ACC112 (cell line): Measurements from ENCODE around the gene CDH4.

Source experiments
- H2AFZ ChIP-seq: fragments of 200-600 bp; sonication (generic); one replicate; pipeline ENCODE4 v1.6.0; 2017; ENCODE audit warnings: antibody characterized with exemption, low read length; ENCODE audit not compliant: unreplicated experiment
- H3K27ac ChIP-seq: fragments of 200-600 bp; sonication (generic); 2 replicates; pipeline ENCODE4 v1.5.1; 2014; ENCODE audit warnings: low read depth, mild to moderate bottlenecking, antibody characterized with exemption, low read length, moderate library complexity
- H3K27me3 ChIP-seq: fragments of 200-600 bp; sonication (generic); 2 replicates; pipeline ENCODE4 v1.6.1; 2014; ENCODE audit warnings: mild to moderate bottlenecking, antibody characterized with exemption, low read length, moderate library complexity, mixed read lengths; ENCODE audit not compliant: insufficient read depth
- H3K36me3 ChIP-seq: fragments of 200-600 bp; sonication (generic); 2 replicates; pipeline ENCODE4 v1.6.1; 2016; ENCODE audit warnings: mild to moderate bottlenecking, antibody characterized with exemption, low read length, moderate library complexity, mixed read lengths; ENCODE audit not compliant: insufficient read depth
- H3K4me1 ChIP-seq: fragments of 200-600 bp; sonication (generic); one replicate; pipeline ENCODE4 v1.6.1; 2016; ENCODE audit warnings: low read length, mixed read lengths; ENCODE audit not compliant: insufficient read depth, unreplicated experiment, control insufficient read depth
- H3K4me3 ChIP-seq: fragments of 200-600 bp; sonication (generic); 2 replicates; pipeline ENCODE4 v1.5.1; 2014; ENCODE audit warnings: mild to moderate bottlenecking, low read depth, low read length
- H3K79me2 ChIP-seq: fragments of 200-600 bp; sonication (generic); one replicate; pipeline ENCODE4 v1.6.0; 2016; ENCODE audit warnings: low read length; ENCODE audit not compliant: control insufficient read depth, unreplicated experiment, insufficient read depth

The CDH4 gene

DNA sequence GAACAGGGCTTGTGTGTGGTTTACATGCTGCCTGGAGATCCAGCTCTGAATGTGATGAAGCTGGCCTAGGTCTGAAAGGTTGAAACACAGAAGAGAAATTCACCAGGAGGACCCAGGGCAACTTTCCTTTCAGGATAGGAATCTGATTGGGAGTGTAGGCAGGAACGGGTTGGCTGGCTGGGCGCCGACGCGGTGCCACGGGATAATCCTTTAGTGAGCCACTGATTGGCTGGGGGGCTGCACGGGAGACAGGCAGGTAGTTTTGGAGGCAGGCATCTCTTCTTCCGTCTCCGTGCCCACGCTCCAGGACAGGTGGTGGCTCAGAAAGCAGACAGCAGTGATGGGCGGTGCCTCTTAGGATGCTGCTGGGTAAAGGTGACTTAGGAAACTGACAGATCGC, 294.6 kb downstream of the CDH4 start:
- H3K27me3 ChIP-seq = no peaks in the 10 kb centered on the region

DNA sequence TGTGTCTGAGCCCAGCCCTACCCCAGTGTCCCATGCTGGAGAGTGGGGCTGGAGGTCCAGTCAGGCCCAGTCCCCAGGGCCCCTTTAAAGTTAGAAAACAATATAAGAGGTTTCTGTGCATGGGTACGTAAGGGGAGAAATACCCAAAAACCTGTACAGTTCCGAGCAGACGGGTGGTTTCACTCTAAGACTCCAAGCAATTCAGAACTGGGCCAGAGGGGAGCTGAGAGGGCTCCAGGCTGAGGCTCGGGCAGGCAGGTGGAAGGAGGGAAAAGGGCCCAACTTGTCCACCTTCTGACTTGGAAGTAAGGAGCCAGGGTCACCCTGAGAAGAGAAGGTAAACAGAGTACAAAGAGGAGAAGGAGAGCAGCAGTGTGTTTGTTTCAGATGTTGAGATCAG, 296.0 kb downstream of the CDH4 start:
- Histone ChIP-seq H3K27me3 (no peaks in the 10 kb centered on the region), H3K4me3 (no peak overlapping the region), H3K27ac (no peak overlapping the region), H3K79me2 (no peaks in the 10 kb centered on the region), H3K4me1 (no peaks in the 10 kb centered on the region), H2AFZ (no peak overlapping the region), H3K36me3 (no peaks in the 10 kb centered on the region)

More for the DNA sequence above, 294.6 kb downstream of the CDH4 start:
- no peaks in the 10 kb centered on the region for H3K4me1 ChIP-seq
- H3K79me2 ChIP-seq = no peaks in the 10 kb centered on the region
- no peaks in the 10 kb centered on the region for H3K36me3 ChIP-seq
- no peak overlapping the region for H3K4me3 ChIP-seq
- H3K27ac ChIP-seq = no peak overlapping the region
- H2AFZ ChIP-seq = no peak overlapping the region

DNA sequence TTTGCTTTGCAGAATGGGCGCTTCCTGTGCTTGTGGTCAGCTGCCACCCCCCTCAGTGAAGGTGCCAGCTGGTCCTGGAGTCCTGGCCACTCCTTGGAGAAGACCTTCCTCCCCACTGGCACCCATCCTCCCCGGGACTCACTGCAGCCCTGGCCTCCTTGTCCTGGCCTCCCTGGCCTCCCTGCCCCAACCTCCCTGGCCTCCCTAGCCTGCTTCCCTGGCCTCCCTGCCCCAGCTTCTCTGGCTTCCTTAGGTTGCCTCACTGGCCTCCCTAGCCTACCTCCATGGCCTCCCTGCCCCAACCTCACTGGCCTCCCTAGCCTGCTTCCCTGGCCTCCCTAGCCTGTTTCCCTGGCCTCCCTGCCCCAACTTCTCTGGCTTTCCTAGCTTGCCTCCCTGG, 297.8 kb downstream of the CDH4 start:
- no peak overlapping the region for H3K4me3 ChIP-seq
- H3K27ac ChIP-seq = no peak overlapping the region
- H3K4me1 ChIP-seq = peaks cover under 1% of the 10 kb centered on the region
- H3K27me3 ChIP-seq = no peaks in the 10 kb centered on the region
- no peaks in the 10 kb centered on the region for H3K36me3 ChIP-seq
- H3K79me2 ChIP-seq = no peaks in the 10 kb centered on the region
- no peak overlapping the region for H2AFZ ChIP-seq

DNA sequence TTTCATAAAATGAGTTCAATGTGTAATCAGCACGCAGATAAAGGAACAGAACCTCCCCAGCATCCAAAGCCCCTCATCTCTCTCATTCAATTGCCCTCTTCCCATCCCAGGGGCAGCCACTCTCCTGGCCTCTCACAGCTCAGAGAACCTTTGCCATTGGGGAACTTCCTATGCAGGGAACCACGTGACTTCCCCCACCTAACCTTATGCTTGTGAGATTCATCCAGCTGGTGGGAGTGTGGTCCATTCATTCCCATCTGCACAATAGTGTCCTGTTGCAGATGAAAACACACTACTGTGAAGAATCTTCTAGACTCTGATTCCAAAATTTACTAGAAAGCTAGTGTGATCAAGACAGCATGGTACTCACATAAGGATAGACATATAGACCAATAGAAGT, 299.3 kb downstream of the CDH4 start:
- no peak overlapping the region for H3K4me3 ChIP-seq
- no peak overlapping the region for H2AFZ ChIP-seq
- no peaks in the 10 kb centered on the region for H3K79me2 ChIP-seq
- H3K4me1 ChIP-seq = peaks cover 14% of the 10 kb centered on the region
- H3K36me3 ChIP-seq = no peaks in the 10 kb centered on the region
- no peaks in the 10 kb centered on the region for H3K27me3 ChIP-seq
- no peak overlapping the region for H3K27ac ChIP-seq

DNA sequence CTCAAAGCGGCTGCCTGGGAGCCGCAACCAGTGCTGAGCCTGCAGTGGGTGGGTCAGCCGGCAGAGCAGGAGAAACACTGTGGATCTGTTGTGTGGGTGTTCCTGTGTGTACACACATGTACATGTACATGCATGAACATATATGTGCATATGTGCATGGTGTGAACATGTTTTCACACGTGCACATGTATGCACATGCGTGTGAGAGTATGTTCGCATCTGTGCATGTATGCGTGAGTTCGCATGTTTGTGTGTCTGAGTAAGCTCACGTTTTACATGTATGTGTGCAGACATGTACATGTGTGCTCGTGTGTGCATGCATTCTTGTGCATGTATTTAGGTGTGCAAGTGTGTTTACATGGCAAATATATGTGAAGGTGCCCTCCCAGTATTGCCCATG, 302.6 kb downstream of the CDH4 start:
- H3K4me3 ChIP-seq = no peak overlapping the region
- no peaks in the 10 kb centered on the region for H3K36me3 ChIP-seq
- no peak overlapping the region for H2AFZ ChIP-seq
- H3K4me1 ChIP-seq = peaks cover 42% of the 10 kb centered on the region
- H3K27me3 ChIP-seq = no peaks in the 10 kb centered on the region
- H3K27ac ChIP-seq = no peak overlapping the region
- no peaks in the 10 kb centered on the region for H3K79me2 ChIP-seq

DNA sequence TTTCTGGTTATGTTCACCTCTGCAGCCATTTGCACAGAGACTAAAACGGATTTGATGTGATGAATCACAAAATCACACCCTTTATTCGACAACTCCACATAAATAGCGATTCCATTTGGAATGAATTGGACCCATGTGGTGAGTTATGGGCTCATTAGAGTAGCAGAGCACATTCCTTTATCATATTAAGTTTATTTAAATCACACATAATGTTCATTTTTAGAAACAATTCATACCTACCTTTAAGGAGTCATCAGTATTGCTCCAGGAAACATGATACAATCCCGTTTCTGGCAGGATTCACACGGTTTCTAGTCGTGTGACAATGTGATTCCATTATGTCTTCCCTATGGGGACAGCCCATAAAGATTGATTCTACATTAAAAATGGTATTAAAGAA, 303.5 kb downstream of the CDH4 start:
- H3K4me3 ChIP-seq = 0 out of 2 replicates have a peak overlapping the region, but pooled peaks have one; percentile 1
- peak overlapping the region; percentile 89 for H3K27ac ChIP-seq
- H3K79me2 ChIP-seq = no peaks in the 10 kb centered on the region
- H3K27me3 ChIP-seq = no peaks in the 10 kb centered on the region
- H3K36me3 ChIP-seq = no peaks in the 10 kb centered on the region
- peaks cover 50% of the 10 kb centered on the region for H3K4me1 ChIP-seq
- no peak overlapping the region for H2AFZ ChIP-seq

DNA sequence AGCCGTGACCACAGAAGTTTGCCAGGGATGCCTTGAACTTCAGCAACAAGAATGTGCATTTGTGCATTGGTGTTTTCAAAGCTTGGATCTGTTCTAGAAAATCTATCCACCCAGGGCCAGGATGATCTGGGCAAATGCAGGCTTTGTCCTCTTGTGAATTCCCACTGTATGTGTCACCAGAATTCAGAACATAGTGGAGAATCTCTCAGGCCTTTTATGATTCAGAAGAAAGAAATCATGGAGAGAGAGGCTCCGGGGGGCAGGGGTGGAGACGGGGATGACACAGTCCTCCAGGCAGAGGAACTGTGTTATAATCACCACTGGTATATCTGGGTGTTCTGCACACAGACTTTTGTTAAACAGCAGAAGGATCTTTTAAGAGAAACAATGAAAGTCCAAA, 304.1 kb downstream of the CDH4 start:
- no peaks in the 10 kb centered on the region for H3K36me3 ChIP-seq
- no peaks in the 10 kb centered on the region for H3K79me2 ChIP-seq
- peak overlapping the region; percentile 89 for H3K27ac ChIP-seq
- no peaks in the 10 kb centered on the region for H3K27me3 ChIP-seq
- H2AFZ ChIP-seq = no peak overlapping the region
- H3K4me3 ChIP-seq = 0 out of 2 replicates have a peak overlapping the region, but pooled peaks have one; percentile 1
- peaks cover 54% of the 10 kb centered on the region for H3K4me1 ChIP-seq

DNA sequence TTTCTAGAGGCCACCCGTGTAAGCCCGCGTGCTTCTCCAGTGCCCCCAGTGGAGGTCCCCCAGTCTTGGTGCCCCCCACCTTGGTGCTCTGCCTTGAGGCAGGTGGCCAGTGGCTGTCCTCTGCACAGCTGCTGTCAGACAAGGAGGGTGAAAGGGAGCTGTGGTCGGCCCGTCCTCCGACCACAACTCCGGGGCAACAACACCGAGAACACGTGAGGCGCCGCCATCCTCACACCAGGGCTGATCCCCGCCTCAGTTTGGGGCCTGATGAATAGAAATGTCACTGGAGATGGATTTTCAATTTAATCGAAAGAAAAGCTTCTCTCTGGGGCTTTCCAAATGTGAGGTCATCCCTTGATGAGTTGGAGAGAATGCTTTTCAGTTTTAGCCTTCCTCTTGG, 304.6 kb downstream of the CDH4 start:
- Histone ChIP-seq H3K36me3 (no peaks in the 10 kb centered on the region), H3K4me1 (peaks cover 54% of the 10 kb centered on the region), H3K27ac (peak overlapping the region; percentile 17), H3K79me2 (no peaks in the 10 kb centered on the region), H2AFZ (no peak overlapping the region), H3K27me3 (no peaks in the 10 kb centered on the region), H3K4me3 (no peak overlapping the region)

DNA sequence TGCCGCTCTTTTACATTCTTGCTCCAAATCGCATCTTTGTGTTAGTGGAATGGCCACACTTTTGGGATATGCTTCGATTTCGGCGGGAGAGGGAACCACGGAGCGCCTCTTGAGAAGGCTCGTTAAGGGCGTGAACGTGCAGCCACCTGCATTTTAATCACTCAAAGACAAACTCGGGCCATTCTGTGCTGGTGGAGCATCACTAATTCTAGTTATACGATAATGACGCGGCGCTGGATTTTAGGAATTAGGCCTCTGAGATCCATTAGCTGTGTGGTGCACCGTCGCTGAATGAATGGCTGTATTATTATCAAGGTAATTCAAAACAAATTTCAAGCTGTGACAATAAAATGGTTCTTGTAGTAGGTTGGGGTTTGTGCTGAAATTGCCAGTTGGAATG, 305.6 kb downstream of the CDH4 start:
- no peaks in the 10 kb centered on the region for H3K79me2 ChIP-seq
- no peak overlapping the region for H3K4me3 ChIP-seq
- H3K4me1 ChIP-seq = peaks cover 54% of the 10 kb centered on the region
- H3K36me3 ChIP-seq = no peaks in the 10 kb centered on the region
- H2AFZ ChIP-seq = no peak overlapping the region
- no peaks in the 10 kb centered on the region for H3K27me3 ChIP-seq
- no peak overlapping the region for H3K27ac ChIP-seq

DNA sequence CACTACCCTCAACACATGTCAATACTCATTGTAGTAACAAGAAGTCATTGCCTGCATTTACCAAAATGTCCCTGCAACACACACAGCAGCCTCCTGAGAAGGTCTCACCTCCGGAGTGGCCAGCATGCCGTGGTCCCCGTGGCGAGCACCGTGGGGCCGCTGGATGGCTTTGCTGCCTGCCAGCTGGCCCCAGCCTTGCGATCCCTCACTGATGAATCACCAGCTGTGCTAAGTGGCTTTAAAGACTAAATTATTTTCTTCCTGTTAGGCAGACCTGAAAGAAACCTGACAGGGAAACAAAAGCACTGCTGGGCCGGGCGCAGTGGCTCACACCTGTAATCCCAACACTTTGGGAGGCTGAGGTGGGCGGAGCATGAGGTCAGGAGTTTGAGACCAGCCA, 306.7 kb downstream of the CDH4 start:
- Histone ChIP-seq H2AFZ (no peak overlapping the region), H3K36me3 (no peaks in the 10 kb centered on the region), H3K79me2 (no peaks in the 10 kb centered on the region), H3K4me1 (peaks cover 54% of the 10 kb centered on the region), H3K27me3 (no peaks in the 10 kb centered on the region), H3K4me3 (no peak overlapping the region), H3K27ac (no peak overlapping the region)

DNA sequence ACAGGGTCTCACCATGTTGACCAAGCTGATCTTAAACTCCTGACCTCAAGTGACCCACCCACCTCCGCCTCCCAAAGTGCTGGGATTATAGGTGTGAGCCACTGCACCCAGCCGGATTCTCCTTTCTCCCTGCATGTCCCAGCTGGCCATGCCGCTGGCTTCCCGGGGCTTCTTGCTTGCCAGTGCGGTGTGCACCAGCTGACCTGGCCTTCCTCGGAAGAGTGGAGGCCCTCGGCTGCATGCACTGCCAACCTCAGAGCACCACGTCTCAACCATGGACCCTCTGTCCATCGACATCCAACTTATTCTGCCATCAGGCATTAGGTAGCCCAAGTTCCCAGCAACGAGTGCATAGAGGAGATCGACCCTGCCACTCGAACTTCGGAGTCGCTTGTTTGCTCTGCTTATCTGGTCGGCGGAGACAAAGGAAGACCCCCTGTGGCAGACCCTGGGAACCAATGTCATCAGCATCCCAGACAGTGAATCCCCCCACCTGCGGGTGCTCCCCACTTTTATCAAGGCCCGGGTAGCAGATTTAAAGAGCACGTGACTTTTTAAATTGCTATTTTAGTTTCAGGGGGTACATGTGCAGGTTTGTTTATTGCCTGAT, 307.8 kb downstream of the CDH4 start:
- no peaks in the 10 kb centered on the region for H3K79me2 ChIP-seq
- no peaks in the 10 kb centered on the region for H3K36me3 ChIP-seq
- H3K4me3 ChIP-seq = no peak overlapping the region
- no peak overlapping the region for H3K27ac ChIP-seq
- no peaks in the 10 kb centered on the region for H3K27me3 ChIP-seq
- H3K4me1 ChIP-seq = peaks cover 54% of the 10 kb centered on the region
- no peak overlapping the region for H2AFZ ChIP-seq
